GM21737 (cell line): ENCODE results near the gene NR1D2.

Source experiments
- ATAC-seq: cut with Tn5 transposase; IDR thresholded peaks from one replicate; pipeline ENCODE4 v1.9.1; 2021; ENCODE audit warnings: mild to moderate bottlenecking, moderate library complexity; ENCODE audit not compliant: unreplicated experiment

The NR1D2 gene

GRCh38 chr3:23961913-23962312 is 16.8 kb downstream of the NR1D2 start:
- no peak for ATAC-seq

- no peak for ATAC-seq
These were observed 19.6 kb downstream of the NR1D2 start for GRCh38 chr3:23964537-23965235.

GRCh38 chr3:23966328-23966727 is 21.2 kb downstream of the NR1D2 start:
- ATAC-seq = no peak

GRCh38 chr3:23968463-23969184 is 23.5 kb downstream of the NR1D2 start:
- ATAC-seq = no peak

GRCh38 chr3:23969393-23969792 is 24.3 kb downstream of the NR1D2 start:
- no peak for ATAC-seq

- ATAC-seq = no peak
These were observed 26.6 kb downstream of the NR1D2 start for GRCh38 chr3:23971684-23972083.

- ATAC-seq = no peak
These were observed 31.5 kb downstream of the NR1D2 start for GRCh38 chr3:23976555-23976954.

- ATAC-seq = no peak
These were observed 34.5 kb downstream of the NR1D2 start for GRCh38 chr3:23979569-23979968.

GRCh38 chr3:23981136-23981535 is 36.0 kb downstream of the NR1D2 start:
- no peak for ATAC-seq

GRCh38 chr3:23981955-23982354 is 36.9 kb downstream of the NR1D2 start:
- no peak for ATAC-seq

GRCh38 chr3:23984934-23985333 is 39.8 kb downstream of the NR1D2 start:
- no peak for ATAC-seq

GRCh38 chr3:23985747-23986544 is 40.9 kb downstream of the NR1D2 start:
- no peak for ATAC-seq

GRCh38 chr3:23987356-23987755 is 42.3 kb downstream of the NR1D2 start:
- ATAC-seq = no peak

GRCh38 chr3:23991306-23991682 is 46.2 kb downstream of the NR1D2 start:
- ATAC-seq = no peak

- no peak for ATAC-seq
These were observed 46.9 kb downstream of the NR1D2 start for GRCh38 chr3:23991683-23992628.

- no peak for ATAC-seq
These were observed 48.6 kb downstream of the NR1D2 start for GRCh38 chr3:23993556-23994243.

- ATAC-seq = no peak
These were observed 49.1 kb downstream of the NR1D2 start for GRCh38 chr3:23994244-23994569.

GRCh38 chr3:23995219-23995618 is 50.1 kb downstream of the NR1D2 start:
- ATAC-seq = no peak

GRCh38 chr3:23996095-23996524 is 51.0 kb downstream of the NR1D2 start:
- no peak for ATAC-seq

GRCh38 chr3:23999012-23999641 is 54.0 kb downstream of the NR1D2 start:
- ATAC-seq = no peak
